Esophagus squamous epithelium (tissue), 5 donors: ENCODE results near the gene CCNL2. TPM values are rescaled to one million over a fixed set of nuclear protein-coding genes. Genes with fewer than 3 reads are reported as not detected.
"Not testable (repeated sequence)": the region's sequence is repeated elsewhere in the genome, so short reads cannot be mapped to it uniquely, and the experiment has no call there.

Experiments
- DNase-seq: peaks from one replicate; lab custom pipeline; 2025; lab: John Stamatoyannopoulos, UW
- H3K27ac ChIP-seq, 4 donors: fragments of 200-600 bp; sonication (generic); one replicate each; pipeline ENCODE4 v1.5.1; 2016 to 2019; ENCODE audit warnings: mild to moderate bottlenecking in 1 of 4
- H3K27me3 ChIP-seq, 4 donors: fragments of 200-600 bp; sonication (generic); 1 replicate in 3 of 4; 2 replicates in 1 of 4; pipeline versions ENCODE4 v1.5.1 to v1.6.0; 2017 to 2021; ENCODE audit warnings: antibody characterized with exemption in 1 of 4
- H3K36me3 ChIP-seq, 3 donors: fragments of 200-600 bp; sonication (generic); one replicate each; pipeline ENCODE4 v1.5.1; 2016 to 2019
- H3K4me1 ChIP-seq, 3 donors: fragments of 200-600 bp; sonication (generic); one replicate each; pipeline ENCODE4 v1.5.1; 2017 to 2019
- H3K4me3 ChIP-seq, 4 donors: fragments of 200-600 bp; sonication (generic); 1 replicate in 3 of 4; 2 replicates in 1 of 4; pipeline ENCODE4 v1.5.1; 2016 to 2019; ENCODE audit warnings: mild to moderate bottlenecking in 2 of 4, moderate library complexity in 1 of 4
- H3K9me3 ChIP-seq, 3 donors: fragments of 200-600 bp; sonication (generic); one replicate each; pipeline ENCODE4 v1.5.1; 2016 to 2019
- POLR2A ChIP-seq, 4 donors: fragments of 450-650 bp; IDR thresholded peaks; one replicate each; pipeline ENCODE4 v1.6.1; 2017; ENCODE audit warnings: antibody characterized with exemption in 4 of 4, mild to moderate bottlenecking in 4 of 4, moderate library complexity in 3 of 4
- WGBS, 2 donors: methylation state at CpG; one replicate each; pipeline ENCODE4 v1.1.5; 2018; 5-methylcytosine and 5-hydroxymethylcytosine counted together
- intact Hi-C: fragments of 100-400 bp; cut with DNase I; formaldehyde crosslinking; loops from one replicate; pipeline ENCODE4 v1.15.0; 2022
- total RNA-seq, 4 donors: library from RNA; depleted of rRNA; stranded (reverse); fragments of >200 nt; gene quantifications; one replicate each; pipeline ENCODE4 v1.1.0, GENCODE V29; 2016
- TF ChIP-seq, protein P1 (sequence below), 6 experiments: fragments of 450-650 bp in 4 of 6; fragments of 200-600 bp in 2 of 6; sonication (generic) in 2 of 6; IDR thresholded peaks; one replicate each; pipeline ENCODE4 v1.5.1; 2016 to 2019; ENCODE audit warnings: antibody characterized with exemption in 6 of 6, mild to moderate bottlenecking in 4 of 6, moderate library complexity in 4 of 6
- donor health status: DM: yes; HTN: yes; CAD: no.

Gene CCNL2
- total RNA-seq, 4 donors from 2014 or later: 42.5 to 213 (median 104) TPM

DNA sequence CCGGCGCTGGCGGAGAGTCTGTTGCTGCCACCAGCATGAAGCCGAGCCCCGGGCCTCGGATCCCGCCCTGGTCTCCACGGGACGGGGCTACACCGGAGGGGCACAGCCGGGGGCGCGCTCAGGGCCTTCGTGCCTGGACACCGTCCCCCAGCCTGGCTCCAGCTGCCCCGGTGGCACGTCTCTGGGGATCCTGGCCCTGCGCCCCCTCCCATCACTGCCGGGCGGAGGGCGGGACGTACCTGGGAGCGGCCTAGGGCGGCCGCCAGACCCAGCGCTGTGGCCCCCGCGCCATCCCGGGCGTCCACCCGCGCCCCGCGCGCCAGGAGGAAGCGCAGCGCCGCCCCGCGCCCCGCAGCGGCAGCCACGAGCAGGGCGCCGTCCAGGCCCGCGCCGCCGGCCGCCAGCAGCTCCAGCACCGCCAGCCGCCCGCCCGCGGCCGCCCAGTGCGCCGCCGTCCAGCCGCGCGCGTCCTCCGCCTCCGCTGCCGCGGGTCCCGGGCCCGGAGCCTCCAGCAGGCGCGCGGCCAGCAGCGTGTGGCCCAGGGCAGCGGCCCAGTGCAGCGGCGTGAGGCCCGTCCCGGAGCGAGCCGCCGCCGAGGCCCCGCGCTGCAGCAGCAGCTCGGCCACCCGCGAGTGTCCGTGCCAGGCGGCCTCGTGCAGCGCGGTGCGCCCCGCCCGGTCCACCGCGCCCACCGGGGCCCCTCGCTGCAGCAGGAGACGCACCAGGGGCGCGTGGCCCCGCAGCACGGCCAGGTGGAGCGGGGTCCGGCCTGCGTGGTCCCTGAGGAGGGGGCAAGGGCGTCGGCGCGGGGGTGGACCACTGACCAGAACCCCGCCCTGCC is 20.9 kb upstream of the CCNL2 start:
- DNase-seq: no peak
- H3K4me1 ChIP-seq: peaks cover 37 to 70% (median 42%) of the 10 kb centered on the region in 3 donors
- intact Hi-C loops: no loop called here
- TF ChIP-seq, protein P1, sequence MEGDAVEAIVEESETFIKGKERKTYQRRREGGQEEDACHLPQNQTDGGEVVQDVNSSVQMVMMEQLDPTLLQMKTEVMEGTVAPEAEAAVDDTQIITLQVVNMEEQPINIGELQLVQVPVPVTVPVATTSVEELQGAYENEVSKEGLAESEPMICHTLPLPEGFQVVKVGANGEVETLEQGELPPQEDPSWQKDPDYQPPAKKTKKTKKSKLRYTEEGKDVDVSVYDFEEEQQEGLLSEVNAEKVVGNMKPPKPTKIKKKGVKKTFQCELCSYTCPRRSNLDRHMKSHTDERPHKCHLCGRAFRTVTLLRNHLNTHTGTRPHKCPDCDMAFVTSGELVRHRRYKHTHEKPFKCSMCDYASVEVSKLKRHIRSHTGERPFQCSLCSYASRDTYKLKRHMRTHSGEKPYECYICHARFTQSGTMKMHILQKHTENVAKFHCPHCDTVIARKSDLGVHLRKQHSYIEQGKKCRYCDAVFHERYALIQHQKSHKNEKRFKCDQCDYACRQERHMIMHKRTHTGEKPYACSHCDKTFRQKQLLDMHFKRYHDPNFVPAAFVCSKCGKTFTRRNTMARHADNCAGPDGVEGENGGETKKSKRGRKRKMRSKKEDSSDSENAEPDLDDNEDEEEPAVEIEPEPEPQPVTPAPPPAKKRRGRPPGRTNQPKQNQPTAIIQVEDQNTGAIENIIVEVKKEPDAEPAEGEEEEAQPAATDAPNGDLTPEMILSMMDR (IDR thresholded peaks at IDR 0.05): peak in 1 of 6 experiments; percentile 5
- no peak for TF ChIP-seq POLR2A (IDR thresholded peaks at IDR 0.05)
- WGBS, 2 donors: 40% methylated on average over 1 of the region's 112 CpGs; no CpG with 5 or more reads in 1 of the 2 donors
- peak overlapping the region; percentile 39 to 69 (median 52) for H3K4me3 ChIP-seq
- peaks cover 0 to 14% (median 0%) of the 10 kb centered on the region in 4 donors for H3K27me3 ChIP-seq
- H3K27ac ChIP-seq: peak overlapping the region; percentile 74 to 89 (median 86)
- no peaks in the 10 kb centered on the region for H3K9me3 ChIP-seq
- H3K36me3 ChIP-seq: no peaks in the 10 kb centered on the region

DNA sequence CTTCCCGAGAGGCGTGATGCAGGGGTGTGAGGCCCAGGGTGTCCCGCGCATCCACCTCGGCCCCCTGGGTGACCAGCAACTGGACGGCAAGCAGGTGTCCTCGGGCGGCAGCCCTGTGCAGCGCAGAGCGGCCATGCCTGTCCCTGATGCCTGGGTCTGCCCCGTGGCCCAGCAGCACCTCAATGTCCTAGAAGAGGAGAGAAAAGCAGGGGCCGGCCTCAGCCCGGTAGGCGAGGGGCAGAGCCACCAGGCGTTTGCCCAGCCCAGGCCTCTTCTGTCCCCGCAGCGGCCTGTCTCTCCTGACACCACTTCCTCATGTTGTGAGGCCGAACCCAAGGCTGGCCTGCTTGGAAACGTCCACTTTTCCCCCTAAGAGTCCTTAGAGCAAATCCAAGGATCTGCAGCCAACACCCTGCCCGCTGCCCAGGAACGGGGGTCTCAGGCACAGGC is 20.3 kb upstream of the CCNL2 start:
- peaks cover 37 to 70% (median 42%) of the 10 kb centered on the region in 3 donors for H3K4me1 ChIP-seq
- no CpG with 5 or more reads among the region's 21 CpGs for WGBS, 2 donors
- intact Hi-C loops: no loop called here
- H3K27ac ChIP-seq: peak overlapping the region; percentile 74 to 89 (median 86)
- H3K36me3 ChIP-seq: no peaks in the 10 kb centered on the region
- DNase-seq: no peak
- no peaks in the 10 kb centered on the region for H3K9me3 ChIP-seq
- TF ChIP-seq POLR2A (IDR thresholded peaks at IDR 0.05): no peak
- TF ChIP-seq, protein P1 (IDR thresholded peaks at IDR 0.05): no peak
- peak overlapping the region; percentile 39 to 69 (median 52) for H3K4me3 ChIP-seq
- peaks cover 0 to 14% (median 0%) of the 10 kb centered on the region in 4 donors for H3K27me3 ChIP-seq

DNA sequence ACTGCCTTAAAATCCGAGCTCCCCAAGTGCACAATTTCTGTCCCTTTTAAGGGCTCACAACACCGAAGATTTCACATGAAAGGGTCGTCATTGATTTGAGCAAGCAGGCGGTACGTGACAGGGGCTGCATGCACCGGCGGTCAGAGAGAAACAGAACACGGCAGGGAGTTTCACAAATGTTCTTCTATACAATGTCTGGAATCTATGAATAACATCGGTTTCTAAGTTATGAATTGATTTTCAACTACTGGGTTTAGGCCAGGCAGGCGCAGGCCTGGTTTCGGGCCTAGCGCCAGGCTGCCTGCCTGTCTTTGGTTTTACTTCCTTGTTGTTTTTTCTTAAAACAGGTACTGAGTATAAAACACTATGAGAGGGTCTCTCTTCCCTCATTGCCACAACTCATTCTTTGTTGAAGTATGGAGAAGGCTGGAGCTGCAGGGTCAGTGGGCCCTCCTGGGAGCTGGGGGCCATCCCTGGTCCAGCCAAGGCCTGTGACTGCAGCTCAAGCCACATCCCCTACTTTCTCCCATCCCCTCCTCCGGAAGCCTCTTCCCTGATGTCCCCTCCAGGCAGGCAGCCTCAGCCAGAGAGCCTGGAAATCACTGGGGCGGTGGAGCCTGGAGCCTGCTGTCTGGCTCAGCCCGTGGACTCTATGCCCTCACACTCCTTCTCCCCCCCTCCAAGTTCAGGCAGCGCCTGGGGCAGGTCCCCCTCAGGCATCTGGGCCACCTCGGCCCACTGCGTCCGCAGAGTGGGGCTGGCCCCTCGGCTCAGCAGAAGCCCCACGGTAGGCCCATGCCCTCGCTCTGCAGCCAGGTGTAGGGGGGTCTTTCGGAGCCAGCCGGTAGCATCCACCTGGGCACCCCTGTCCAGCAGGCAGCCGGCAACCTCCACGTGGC is 19.6 kb upstream of the CCNL2 start:
- peaks cover 0 to 14% (median 0%) of the 10 kb centered on the region in 4 donors for H3K27me3 ChIP-seq
- no peak for TF ChIP-seq POLR2A (IDR thresholded peaks at IDR 0.05)
- TF ChIP-seq, protein P1 (IDR thresholded peaks at IDR 0.05): no peak
- DNase-seq: no peak
- no peaks in the 10 kb centered on the region for H3K36me3 ChIP-seq
- 38 to 58% methylated on average over 6 to 13 of the region's 26 CpGs for WGBS, 2 donors
- H3K4me3 ChIP-seq: peak overlapping the region; percentile 39 to 69 (median 52)
- intact Hi-C loops: no loop called here
- peak overlapping the region; percentile 74 to 89 (median 86) for H3K27ac ChIP-seq
- H3K9me3 ChIP-seq: no peaks in the 10 kb centered on the region
- H3K4me1 ChIP-seq: peaks cover 37 to 70% (median 42%) of the 10 kb centered on the region in 3 donors

DNA sequence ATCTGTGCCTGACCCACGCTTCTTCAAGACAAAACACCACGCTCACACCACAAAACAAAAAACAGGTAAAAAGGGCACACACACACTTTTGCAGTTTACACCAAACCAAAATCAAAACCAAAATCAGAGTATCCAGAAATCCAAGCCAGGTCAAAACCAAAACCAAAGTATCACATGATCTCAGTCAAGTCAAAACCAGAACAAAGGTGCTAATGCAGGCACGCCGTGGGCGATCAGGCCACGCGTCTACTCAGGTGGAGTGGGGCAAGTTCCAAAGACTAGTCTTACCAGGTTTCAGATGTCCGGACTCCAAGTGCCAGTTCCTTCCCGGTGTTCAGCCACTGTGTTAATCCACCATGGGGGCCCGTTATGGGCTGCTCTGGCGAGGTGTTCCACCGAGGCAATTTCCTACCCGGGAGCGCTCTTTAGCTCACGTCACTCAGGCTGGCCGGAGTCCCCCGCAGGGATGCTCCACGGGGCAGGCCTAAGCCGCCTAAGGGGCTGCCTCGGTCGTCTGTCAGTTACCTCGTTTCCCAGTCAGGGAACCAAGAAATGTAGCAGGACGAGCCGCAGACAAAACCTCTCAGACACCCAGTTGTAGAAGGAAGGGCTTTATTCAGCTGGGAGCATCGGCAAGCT is 18.8 kb upstream of the CCNL2 start:
- peak in 1 of 4 donors; percentile 11 for TF ChIP-seq POLR2A (IDR thresholded peaks at IDR 0.05)
- H3K27ac ChIP-seq: peak overlapping the region; percentile 74 to 89 (median 86)
- peaks cover 0 to 14% (median 0%) of the 10 kb centered on the region in 4 donors for H3K27me3 ChIP-seq
- H3K9me3 ChIP-seq, H3K36me3 ChIP-seq, DNase-seq, intact Hi-C loops: not testable (repeated sequence)
- H3K4me3 ChIP-seq: peak overlapping the region in 3 of 4 donors; percentile 4 to 16 (median 6)
- 26 to 39% methylated on average over 8 to 10 of the region's 25 CpGs for WGBS, 2 donors
- peaks cover 37 to 63% (median 37%) of the 10 kb centered on the region in 3 donors for H3K4me1 ChIP-seq

DNA sequence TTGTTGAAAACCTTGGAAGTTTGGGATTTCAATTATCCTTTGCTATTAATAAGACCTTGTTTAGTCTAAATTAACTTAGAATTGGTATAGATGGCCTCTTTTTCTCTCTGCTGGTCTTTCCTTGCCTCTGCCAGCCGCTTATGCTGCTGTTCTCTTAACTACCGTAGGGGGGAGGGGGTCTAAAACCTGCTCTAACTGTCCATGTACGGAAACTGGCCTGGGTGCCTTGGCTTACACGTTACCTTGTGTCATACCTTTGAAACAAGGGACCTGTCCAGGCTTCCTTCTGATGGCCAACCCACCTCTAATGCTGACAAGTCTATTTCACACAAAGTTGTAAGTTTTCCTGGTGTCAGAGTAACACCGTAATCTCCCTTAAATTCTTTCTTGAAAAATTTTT is 18.3 kb upstream of the CCNL2 start:
- H3K9me3 ChIP-seq, DNase-seq, intact Hi-C loops, H3K36me3 ChIP-seq: not testable (repeated sequence)
- Histone ChIP-seq H3K27ac (peak overlapping the region; percentile 74 to 89 (median 86)), H3K4me1 (peaks cover 32 to 57% (median 37%) of the 10 kb centered on the region in 3 donors), H3K27me3 (peaks cover 0 to 14% (median 0%) of the 10 kb centered on the region in 4 donors), H3K4me3 (peak overlapping the region in 3 of 4 donors; percentile 4 to 16 (median 6))
- TF ChIP-seq, protein P1 (IDR thresholded peaks at IDR 0.05): peak in 1 of 6 experiments; percentile 35
- WGBS, 2 donors: 36 to 49% methylated on average over 5 of the region's 5 CpGs
